ENCODE measurements around the gene IGSF8.

- TF ChIP-seq, protein P1, sequence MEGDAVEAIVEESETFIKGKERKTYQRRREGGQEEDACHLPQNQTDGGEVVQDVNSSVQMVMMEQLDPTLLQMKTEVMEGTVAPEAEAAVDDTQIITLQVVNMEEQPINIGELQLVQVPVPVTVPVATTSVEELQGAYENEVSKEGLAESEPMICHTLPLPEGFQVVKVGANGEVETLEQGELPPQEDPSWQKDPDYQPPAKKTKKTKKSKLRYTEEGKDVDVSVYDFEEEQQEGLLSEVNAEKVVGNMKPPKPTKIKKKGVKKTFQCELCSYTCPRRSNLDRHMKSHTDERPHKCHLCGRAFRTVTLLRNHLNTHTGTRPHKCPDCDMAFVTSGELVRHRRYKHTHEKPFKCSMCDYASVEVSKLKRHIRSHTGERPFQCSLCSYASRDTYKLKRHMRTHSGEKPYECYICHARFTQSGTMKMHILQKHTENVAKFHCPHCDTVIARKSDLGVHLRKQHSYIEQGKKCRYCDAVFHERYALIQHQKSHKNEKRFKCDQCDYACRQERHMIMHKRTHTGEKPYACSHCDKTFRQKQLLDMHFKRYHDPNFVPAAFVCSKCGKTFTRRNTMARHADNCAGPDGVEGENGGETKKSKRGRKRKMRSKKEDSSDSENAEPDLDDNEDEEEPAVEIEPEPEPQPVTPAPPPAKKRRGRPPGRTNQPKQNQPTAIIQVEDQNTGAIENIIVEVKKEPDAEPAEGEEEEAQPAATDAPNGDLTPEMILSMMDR (IDR thresholded peaks at IDR 0.05; ENCODE audit: low read depth, low read length, poor library complexity, severe bottlenecking): no peak
- no peak for TF ChIP-seq EZH2phosphoT487 (IDR thresholded peaks at IDR 0.05; ENCODE audit: borderline replicate concordance, low read length)
These were observed 20.5 kb upstream of the IGSF8 start for GRCh38 chr1:160118928-160119327.
